Large intestine (tissue), 3 donors: Measurements from ENCODE around the gene ZNF345. TPM values are rescaled to one million over a fixed set of nuclear protein-coding genes. Genes with fewer than 3 reads are reported as not detected.

Experiments used
- DNase-seq, 2 donors: peaks; one replicate each; pipeline versions ENCODE4 v3.0.0 to v3.0.0-alpha.2; 2013
- H3K27ac ChIP-seq: one replicate; pipeline ENCODE4 v1.5.1; 2013; ENCODE audit warnings: low read length
- H3K27me3 ChIP-seq: 2 replicates; pipeline ENCODE4 v1.6.1; 2013; ENCODE audit warnings: low read length; ENCODE audit not compliant: control insufficient read depth, insufficient read depth
- H3K36me3 ChIP-seq: 2 replicates; pipeline ENCODE4 v1.6.1; 2013; ENCODE audit warnings: low read length; ENCODE audit not compliant: control insufficient read depth, insufficient read depth
- H3K4me1 ChIP-seq: one replicate; pipeline ENCODE4 v1.6.1; 2013; ENCODE audit warnings: low read length; ENCODE audit not compliant: control insufficient read depth, insufficient read depth
- H3K4me3 ChIP-seq: one replicate; pipeline ENCODE4 v1.5.1; 2013; ENCODE audit warnings: low read length
- H3K9me3 ChIP-seq: one replicate; pipeline ENCODE4 v1.6.1; 2013; ENCODE audit warnings: mild to moderate bottlenecking, low read depth, low read length, moderate library complexity; ENCODE audit not compliant: control insufficient read depth
- WGBS: methylation state at CpG from one replicate; pipeline ENCODE4 v1.1.5; 2013; ENCODE audit warnings: low lambda C conversion rate; ENCODE audit not compliant: insufficient coverage; 5-methylcytosine and 5-hydroxymethylcytosine counted together
- polyA plus RNA-seq: library from polyadenylated mRNA; unstranded; fragments of 120-200 nt; gene quantifications from one replicate; pipeline ENCODE4 v1.2.1, GENCODE V29; 2013

ZNF345 gene
- polyA plus RNA-seq, 1 donor = 11.0 TPM

DNA sequence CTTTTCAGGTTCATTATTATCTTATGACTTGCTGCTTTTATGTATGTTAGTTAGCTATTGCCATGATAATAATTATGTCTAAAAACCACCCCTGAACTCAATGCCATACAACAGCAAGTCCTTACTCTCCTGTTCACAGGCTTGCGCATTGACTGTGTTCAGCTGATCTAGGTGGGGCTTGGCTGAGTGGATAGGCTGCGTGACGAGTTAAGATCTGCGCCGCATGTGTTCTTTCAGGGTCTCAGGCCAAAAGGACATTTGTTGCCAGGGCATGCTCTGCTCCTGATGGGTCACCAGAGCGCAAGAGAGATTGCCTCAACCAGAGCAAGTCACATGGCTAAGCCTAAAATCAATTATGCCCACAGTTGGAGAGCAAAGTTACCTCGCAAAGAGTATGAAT lies 66.3 kb downstream of the ZNF345 start:
- WGBS = 38% methylated on average over 1 of the region's 7 CpGs
- no peak overlapping the region for H3K27ac ChIP-seq
- no peaks in the 10 kb centered on the region for H3K9me3 ChIP-seq

DNA sequence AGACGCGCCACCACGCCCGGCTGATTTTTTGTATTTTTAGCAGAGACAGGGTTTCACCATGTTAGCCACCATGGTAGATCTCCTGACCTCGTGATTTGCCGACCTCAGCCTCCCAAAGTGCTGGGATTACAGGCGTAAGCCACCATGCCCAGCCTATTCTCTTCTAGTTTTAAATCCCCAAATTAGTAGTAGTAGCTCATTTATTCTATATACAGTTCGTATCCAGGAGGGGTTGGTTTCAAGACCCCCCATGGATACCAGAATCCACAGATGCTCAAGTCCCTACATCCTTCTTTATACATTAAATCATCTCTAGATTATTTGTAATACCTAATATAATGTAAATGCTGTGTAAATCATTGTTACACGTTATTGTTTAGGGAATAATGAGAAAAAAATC lies 67.4 kb downstream of the ZNF345 start:
- H3K4me3 ChIP-seq = no peak overlapping the region
- peaks cover 14% of the 10 kb centered on the region for H3K36me3 ChIP-seq
- no peaks in the 10 kb centered on the region for H3K4me1 ChIP-seq
- DNase-seq = no peak
- H3K27me3 ChIP-seq = no peaks in the 10 kb centered on the region
- 67% methylated on average over 2 of the region's 9 CpGs for WGBS
- H3K9me3 ChIP-seq = no peaks in the 10 kb centered on the region
- no peak overlapping the region for H3K27ac ChIP-seq

More for the DNA sequence above, 66.3 kb downstream of the ZNF345 start:
- no peaks in the 10 kb centered on the region for H3K27me3 ChIP-seq
- no peaks in the 10 kb centered on the region for H3K4me1 ChIP-seq
- H3K36me3 ChIP-seq = peaks cover 8% of the 10 kb centered on the region
- peak overlapping the region; percentile 94 for H3K4me3 ChIP-seq
- peak in 1 of 2 donors; percentile 47 for DNase-seq

Other genes with a start within 250 kb of the ZNF345 start
- gene ZNF382, start 245.6 kb upstream of the ZNF345 start, polyA plus RNA-seq = 5.4 TPM
- 9.7 TPM for gene ZNF461, start 184.0 kb upstream of the ZNF345 start, polyA plus RNA-seq
- gene ZNF567, start 163.3 kb upstream of the ZNF345 start, polyA plus RNA-seq = 8.6 TPM
- gene ZNF850, start 78.1 kb upstream of the ZNF345 start, polyA plus RNA-seq = 2.1 TPM
- gene ZNF790, start 12.5 kb upstream of the ZNF345 start, polyA plus RNA-seq = 9.4 TPM
- gene ZNF829, start 65.4 kb downstream of the ZNF345 start, polyA plus RNA-seq = 2.6 TPM
- gene ZNF568, start 65.5 kb downstream of the ZNF345 start, polyA plus RNA-seq = 11.8 TPM
- 10.3 TPM for gene ZNF420, start 227.6 kb downstream of the ZNF345 start, polyA plus RNA-seq